HL-60/S4 treated with retinoic acid at 250 ng/mL for 4 days and 3 days (cell line): ENCODE results near the gene ZNF610.
"Not testable (repeated sequence)": the region's sequence is repeated elsewhere in the genome, so short reads cannot be mapped to it uniquely, and the experiment has no call there.

Experiments
- in situ Hi-C: fragments of 300-500 bp; cut with MboI; formaldehyde crosslinking; loops from 2 replicates; pipeline ENCODE4 v1.7.0; 2022; ENCODE audit warnings: low sequenced_read_pairs

The ZNF610 gene

GRCh38 chr19:52336117-52336790, at the start of gene ZNF610:
Gene ZNF610, plus strand, starts transcription at chr19:52336243. Its CDS starts 12,930 bp downstream, at chr19:52349173.
- in situ Hi-C loops: no loop called here

GRCh38 chr19:52286256-52286655, 49.8 kb upstream of the ZNF610 start:
- in situ Hi-C loops: no loop called here

- in situ Hi-C loops: no loop called here
These were observed 44.3 kb upstream of the ZNF610 start for GRCh38 chr19:52291781-52292180.

GRCh38 chr19:52292946-52293345, 43.1 kb upstream of the ZNF610 start:
- in situ Hi-C loops: not testable (repeated sequence)

GRCh38 chr19:52296400-52296772, 39.7 kb upstream of the ZNF610 start:
- in situ Hi-C loops: no loop called here

DNA sequence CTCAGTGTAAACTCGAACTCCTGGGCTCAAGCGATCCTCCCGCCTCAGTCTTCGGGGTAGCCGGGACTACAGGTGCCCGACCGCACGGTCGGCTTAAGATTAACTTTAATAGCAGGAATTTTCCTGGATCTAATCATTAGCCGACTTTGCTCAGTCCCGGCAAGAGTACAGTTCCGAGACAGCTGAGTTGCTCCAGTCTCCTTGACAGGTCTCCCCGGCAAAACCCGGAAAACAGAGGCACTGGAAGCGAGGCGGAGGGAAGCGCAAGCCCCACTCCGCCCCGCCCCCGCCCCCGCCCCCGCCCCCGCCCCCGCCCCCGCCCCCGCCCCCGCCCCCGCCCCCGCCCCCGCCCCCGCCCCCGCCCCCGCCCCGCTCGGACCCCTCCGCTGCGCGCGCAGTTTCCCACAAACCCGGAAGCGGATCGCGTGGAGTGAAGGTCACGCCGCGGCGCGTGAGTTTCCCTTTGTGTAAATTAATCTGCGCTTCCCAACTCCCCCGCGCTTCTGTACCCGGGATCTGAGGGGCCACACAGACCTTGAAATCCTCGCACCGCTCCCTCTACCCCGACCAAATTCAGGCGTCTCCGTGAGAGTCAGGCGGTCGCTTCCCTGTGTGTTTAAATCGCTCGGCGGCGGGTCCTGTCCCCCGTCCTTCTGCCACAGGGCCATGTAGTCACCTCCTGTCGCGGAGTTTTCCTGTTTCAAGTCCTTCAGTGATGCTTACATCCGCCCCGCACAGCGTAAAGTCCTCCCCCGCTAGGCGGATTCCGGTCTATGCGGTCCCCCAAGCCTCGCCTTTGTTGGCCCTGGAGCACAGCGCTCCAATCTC, 39.1 kb upstream of the ZNF610 start, which contains the start of gene ZNF480:
TSS of gene ZNF480 (plus strand) at position 397 of the 828 bp plus-strand sequence. CDS start 3,244 bp downstream, outside the sequence.
- in situ Hi-C loops: no loop called here

GRCh38 chr19:52297601-52298364, 38.3 kb upstream of the ZNF610 start:
- in situ Hi-C loops: no loop called here

DNA sequence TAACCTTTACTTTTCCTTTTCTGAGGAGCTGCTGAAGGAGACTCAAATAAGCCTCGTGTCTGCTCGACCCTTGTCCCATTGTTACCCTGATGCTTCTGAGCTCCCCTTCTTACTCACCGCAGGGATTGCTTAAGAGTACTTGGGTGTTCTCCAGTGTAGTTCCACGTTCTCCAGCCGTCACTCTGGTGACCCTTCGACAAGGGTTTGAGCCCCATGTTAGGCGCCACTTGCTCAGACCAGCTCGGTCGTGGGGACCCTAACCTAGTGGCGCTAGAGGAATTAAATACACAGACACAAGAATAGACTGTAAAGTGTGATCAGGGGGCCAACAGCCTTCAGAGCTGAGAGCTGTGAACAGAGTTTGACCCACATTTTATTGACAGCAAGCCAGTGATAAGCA, 28.8 kb upstream of the ZNF610 start:
- in situ Hi-C loops: no loop called here

- in situ Hi-C loops: no loop called here
These were observed 13.6 kb upstream of the ZNF610 start for GRCh38 chr19:52322429-52322828.

DNA sequence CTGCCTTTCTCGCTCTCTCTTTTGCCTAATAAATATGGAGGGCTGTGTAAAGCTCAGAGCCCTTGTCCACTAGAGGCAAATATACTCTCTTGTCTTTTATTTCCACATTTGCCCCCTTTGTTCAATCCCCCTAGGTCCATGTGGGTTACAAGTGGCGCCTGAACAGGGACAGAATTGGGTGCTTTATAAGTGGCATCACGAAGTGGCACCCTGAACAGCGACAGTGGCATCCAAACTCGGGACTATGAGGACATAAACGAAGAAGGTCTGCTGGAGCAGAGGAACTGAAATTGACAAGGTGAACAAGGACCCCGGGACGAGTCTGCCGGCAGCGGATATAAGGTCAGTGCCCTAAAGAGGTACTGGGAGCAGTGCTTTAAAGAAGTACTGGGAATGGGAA, 4.3 kb upstream of the ZNF610 start:
- in situ Hi-C loops: no loop called here

DNA sequence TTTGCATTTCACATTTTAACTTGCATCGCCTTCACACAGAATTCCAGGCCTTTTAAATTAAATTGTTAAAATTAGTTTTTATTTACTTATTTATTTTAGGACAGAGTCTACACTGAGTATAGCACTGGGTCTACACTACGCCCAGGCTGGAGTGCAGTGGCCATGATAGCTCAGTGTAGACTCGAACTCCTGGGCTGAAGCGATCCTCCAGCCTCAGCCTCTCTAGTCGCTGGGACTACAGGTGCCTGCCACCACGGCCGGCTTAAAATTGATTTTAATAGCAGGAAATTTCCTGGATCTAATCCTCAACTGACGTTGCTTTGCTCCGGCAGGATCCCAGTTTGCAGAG, 301 bp upstream of the ZNF610 start:
- in situ Hi-C loops: no loop called here

DNA sequence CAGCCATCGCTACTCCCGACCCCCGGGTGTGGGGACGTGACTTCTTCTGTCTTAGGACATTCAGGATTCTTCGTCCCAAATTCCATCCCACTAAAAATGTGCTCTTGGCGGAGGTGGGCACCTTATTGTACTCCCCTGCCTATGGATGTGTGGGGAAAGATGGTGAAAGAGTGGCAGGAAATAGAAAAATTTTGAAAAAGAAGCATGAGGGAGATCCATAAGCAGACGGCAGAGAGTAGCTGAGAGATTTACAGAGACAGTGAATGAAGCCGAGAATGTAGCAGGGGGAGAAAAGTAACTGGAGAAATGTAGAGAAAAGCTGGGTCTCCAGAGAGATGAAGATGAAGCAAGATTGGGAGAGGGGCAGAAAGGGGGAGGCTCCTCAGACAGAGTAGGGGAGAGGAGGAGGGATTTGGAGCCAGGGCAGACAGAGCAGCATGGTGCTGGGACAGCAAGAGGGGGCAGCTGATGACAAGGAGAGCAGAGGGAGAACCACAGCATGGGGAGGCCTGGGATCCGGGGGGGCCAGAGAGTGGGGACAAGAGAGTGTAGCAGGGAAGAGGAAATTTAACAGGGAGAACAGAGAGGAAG, 843 bp downstream of the ZNF610 start:
- in situ Hi-C loops: no loop called here

DNA sequence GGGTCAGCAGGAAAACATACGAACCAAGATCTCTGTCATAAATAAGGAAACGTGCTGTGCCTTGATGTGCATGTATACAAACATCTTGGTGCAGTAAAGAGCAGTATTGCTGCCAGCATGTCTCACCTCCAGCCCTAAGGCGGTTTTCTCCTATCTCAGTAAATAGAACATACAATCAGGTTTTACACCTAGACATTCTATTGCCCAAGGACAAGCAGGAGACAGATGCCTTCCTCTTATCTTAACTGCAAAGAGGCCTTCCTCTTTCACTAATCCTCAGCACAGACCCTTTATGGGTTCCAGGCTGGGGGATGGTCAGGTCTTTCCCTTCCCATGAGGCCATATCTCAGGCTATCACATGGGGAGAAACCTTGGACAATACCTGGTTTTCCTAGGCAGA, 3.0 kb downstream of the ZNF610 start:
- in situ Hi-C loops: not testable (repeated sequence)

GRCh38 chr19:52343548-52343947, 7.5 kb downstream of the ZNF610 start:
- in situ Hi-C loops: no loop called here

- in situ Hi-C loops: no loop called here
These were observed 9.1 kb downstream of the ZNF610 start for GRCh38 chr19:52345162-52345561.

DNA sequence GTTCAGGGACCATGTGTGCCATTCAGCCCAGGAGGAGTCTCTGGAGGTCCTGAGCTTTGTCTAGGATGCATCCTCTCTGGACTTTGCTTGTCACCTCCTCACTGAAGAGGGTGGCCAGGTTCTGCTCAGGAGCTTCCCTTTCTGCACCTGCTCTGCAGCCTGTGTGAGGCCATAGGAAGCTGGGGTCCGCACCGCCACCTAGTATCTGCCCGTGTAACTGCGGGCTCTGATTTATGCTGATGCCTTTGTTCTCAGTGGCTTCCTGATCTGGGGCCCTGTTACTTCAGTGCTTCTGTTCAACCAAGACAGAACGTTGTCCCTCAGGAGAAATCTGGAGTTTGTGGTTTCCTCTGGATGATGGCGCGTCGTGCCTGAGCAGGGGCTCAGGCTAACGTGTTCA, 15.5 kb downstream of the ZNF610 start:
- in situ Hi-C loops: no loop called here

GRCh38 chr19:52366414-52366824, 30.4 kb downstream of the ZNF610 start:
- in situ Hi-C loops: no loop called here

DNA sequence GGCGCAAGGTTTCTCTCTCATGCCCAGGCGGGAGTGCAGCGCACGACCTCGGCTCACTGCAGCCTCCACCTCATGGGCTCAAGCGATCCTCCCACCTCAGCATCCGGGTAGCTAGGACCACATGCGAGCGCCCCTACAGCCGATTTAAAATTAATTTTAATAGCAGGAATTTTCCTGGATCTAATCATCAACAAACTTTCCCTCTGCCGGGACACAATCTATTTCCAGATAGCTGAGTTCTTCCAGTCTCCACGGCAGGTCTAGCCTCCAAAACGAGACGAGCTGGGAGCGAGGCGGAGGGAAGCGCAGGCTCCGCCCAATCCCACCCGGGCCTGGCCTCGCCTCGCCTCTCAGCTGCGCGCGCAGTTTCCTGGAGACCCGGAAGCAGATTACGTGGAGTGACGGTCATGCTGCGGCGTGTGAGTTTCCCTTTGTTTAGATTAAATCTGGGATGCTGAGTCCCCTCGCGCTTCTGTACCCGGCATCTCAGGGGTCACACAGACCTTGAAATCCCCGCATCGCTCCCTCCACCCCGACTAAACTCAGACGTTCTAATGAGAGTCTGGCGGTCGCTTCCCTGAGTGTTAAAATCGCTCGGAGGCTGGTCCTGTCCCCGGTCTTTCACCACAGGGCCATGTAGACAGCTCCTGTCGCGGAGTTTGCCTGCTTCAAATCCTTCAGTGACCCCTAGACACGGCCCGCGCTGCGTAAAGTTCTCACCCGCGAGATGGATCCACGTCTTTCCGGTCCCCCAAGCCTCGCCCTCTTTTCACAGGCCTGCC, 33.7 kb downstream of the ZNF610 start, which contains the start of gene ZNF880:
TSS of gene ZNF880 (plus strand) at position 365 of the 782 bp plus-strand sequence. CDS start at position 408, 43 bp downstream.
- in situ Hi-C loops: no loop called here

DNA sequence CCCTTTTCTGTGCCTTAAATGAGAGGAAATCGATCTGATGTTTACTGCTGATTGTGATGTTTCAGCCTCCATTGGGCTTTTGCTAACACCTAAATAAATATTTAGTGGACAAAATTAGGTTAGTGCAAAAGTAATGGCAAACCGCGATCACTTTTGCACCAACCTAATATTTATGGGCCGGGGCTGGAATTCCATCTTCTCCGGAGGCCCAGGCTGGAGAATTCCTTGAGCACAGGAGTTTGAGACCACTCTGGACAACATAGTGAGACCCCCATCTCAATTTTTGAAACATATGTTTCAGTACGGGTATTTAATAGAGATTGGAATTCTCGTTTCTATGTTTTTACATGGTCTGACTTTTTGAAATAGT, 34.3 kb downstream of the ZNF610 start:
- in situ Hi-C loops: no loop called here

DNA sequence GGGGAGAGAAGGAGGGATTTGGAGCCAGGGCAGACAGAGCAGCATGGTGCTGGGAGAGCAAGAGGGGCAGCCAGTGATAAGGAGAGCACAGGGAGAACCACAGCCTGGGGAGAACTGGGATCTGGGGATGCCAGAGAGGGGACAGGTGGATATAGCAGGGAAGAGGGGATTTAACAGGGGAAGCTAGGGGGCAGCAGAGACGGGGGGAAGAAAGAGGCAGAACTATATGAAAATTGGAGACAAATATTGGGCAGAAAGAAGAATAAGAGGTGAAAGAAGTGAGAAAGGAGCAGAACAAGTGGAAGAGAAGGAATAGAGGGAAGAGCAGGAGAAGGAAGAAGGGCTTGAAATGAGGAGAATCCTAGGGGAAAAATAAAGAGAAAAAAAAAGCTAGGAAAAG, 55.1 kb downstream of the ZNF610 start:
- in situ Hi-C loops: no loop called here
